HG02623 (cell line): ENCODE data around the gene STEAP1B.

Experiments used
- ATAC-seq: cut with Tn5 transposase; IDR thresholded peaks from one replicate; pipeline ENCODE4 v1.9.1; 2021; ENCODE audit warnings: moderate library complexity; ENCODE audit not compliant: unreplicated experiment

The STEAP1B gene

GRCh38 chr7:22375359-22376048 lies 124.5 kb downstream of the STEAP1B start:
- no peak for ATAC-seq

- no peak for ATAC-seq
Measured at GRCh38 chr7:22373911-22374310, 126.1 kb downstream of the STEAP1B start.

- ATAC-seq: no peak
Measured at GRCh38 chr7:22373388-22373787, 126.6 kb downstream of the STEAP1B start.

- ATAC-seq: no peak
Measured at GRCh38 chr7:22372863-22373262, 127.1 kb downstream of the STEAP1B start.

GRCh38 chr7:22371878-22372277 lies 128.1 kb downstream of the STEAP1B start:
- no peak for ATAC-seq
